MM.1S (cell line): Measurements from ENCODE around the gene OR2A25.

ENCODE experiments used
- DNase-seq: peaks from one replicate; pipeline ENCODE4 v3.0.0-alpha.2; 2015
- H2AFZ ChIP-seq: fragments of 300-600 bp; sonication (generic); 2 replicates; pipeline ENCODE4 v1.6.0; 2016; ENCODE audit warnings: antibody characterized with exemption, low read length
- H3F3A ChIP-seq: fragments of 300-600 bp; sonication (generic); 2 replicates; pipeline ENCODE4 v1.6.1; 2016; ENCODE audit warnings: mild to moderate bottlenecking, antibody characterized with exemption, low read length, moderate library complexity, mixed read lengths; ENCODE audit not compliant: insufficient read depth
- H3K27ac ChIP-seq: fragments of 300-600 bp; sonication (generic); 2 replicates; pipeline ENCODE4 v1.5.1; 2016; ENCODE audit warnings: mild to moderate bottlenecking, low read length
- H3K27me3 ChIP-seq: fragments of 300-600 bp; sonication (generic); replicated peaks from 2 replicates; pipeline ENCODE4 v1.6.0; 2016; ENCODE audit warnings: low read length; ENCODE audit not compliant: insufficient read depth
- H3K36me3 ChIP-seq: fragments of 300-600 bp; sonication (generic); replicated peaks from 2 replicates; pipeline ENCODE4 v1.6.1; 2016; ENCODE audit warnings: mild to moderate bottlenecking, low read length, mixed read lengths; ENCODE audit not compliant: insufficient read depth
- H3K4me1 ChIP-seq: fragments of 300-600 bp; sonication (generic); 2 replicates; pipeline ENCODE4 v1.6.1; 2016; ENCODE audit warnings: low read length, mixed read lengths
- H3K4me2 ChIP-seq: fragments of 300-600 bp; sonication (generic); 2 replicates; pipeline ENCODE4 v1.6.0; 2016; ENCODE audit warnings: low read depth, low read length
- H3K4me3 ChIP-seq: fragments of 300-600 bp; sonication (generic); 2 replicates; pipeline ENCODE4 v1.5.1; 2016; ENCODE audit warnings: low read length, mixed read lengths
- H3K79me2 ChIP-seq: fragments of 300-600 bp; sonication (generic); 2 replicates; pipeline ENCODE4 v1.6.1; 2016; ENCODE audit warnings: mixed run types, low read length, mixed read lengths
- H3K9ac ChIP-seq: fragments of 300-600 bp; sonication (generic); 2 replicates; pipeline ENCODE4 v1.6.1; 2016; ENCODE audit warnings: low read length, mixed read lengths
- H3K9me2 ChIP-seq: fragments of 300-600 bp; sonication (generic); replicated peaks from 2 replicates; pipeline ENCODE4 v1.6.1; 2016; ENCODE audit warnings: mild to moderate bottlenecking, low read length, mixed read lengths; ENCODE audit not compliant: insufficient read depth
- H3K9me3 ChIP-seq: fragments of 300-600 bp; sonication (generic); replicated peaks from 2 replicates; pipeline ENCODE4 v1.6.1; 2016; ENCODE audit warnings: mild to moderate bottlenecking, low read length, mixed read lengths; ENCODE audit not compliant: insufficient read depth
- H4K20me1 ChIP-seq: fragments of 300-600 bp; sonication (generic); 2 replicates; pipeline ENCODE4 v1.6.1; 2016; ENCODE audit warnings: mild to moderate bottlenecking, low read length, moderate library complexity, mixed read lengths; ENCODE audit not compliant: insufficient read depth
- CTCF ChIP-seq: fragments of 300-600 bp; sonication (generic); IDR thresholded peaks from 2 replicates; pipeline ENCODE4 v1.5.1; 2016; ENCODE audit warnings: antibody characterized with exemption, low read length, mixed read lengths
- EZH2 ChIP-seq: fragments of 300-600 bp; sonication (generic); optimal IDR thresholded peaks from 2 replicates; pipeline ENCODE3; 2017; ENCODE audit warnings: low read depth, mild to moderate bottlenecking, antibody characterized with exemption, low read length, mixed read lengths
- EZH2phosphoT487 ChIP-seq: fragments of 300-600 bp; sonication (generic); IDR thresholded peaks from 2 replicates; pipeline ENCODE4 v1.6.1; 2018; ENCODE audit warnings: antibody characterized with exemption, low read length

Gene OR2A25

GRCh38 chr7:144090667-144091066, 21.1 kb downstream of the OR2A25 start:
- no peak overlapping the region for H3K27ac ChIP-seq
- H3K9me2 ChIP-seq: no peaks in the 10 kb centered on the region
- H3K79me2 ChIP-seq: no peaks in the 10 kb centered on the region
- H3K36me3 ChIP-seq: no peaks in the 10 kb centered on the region
- H3K9ac ChIP-seq: no peak overlapping the region
- H2AFZ ChIP-seq: no peak overlapping the region
- no peaks in the 10 kb centered on the region for H3K9me3 ChIP-seq
- no peaks in the 10 kb centered on the region for H3K27me3 ChIP-seq
- H3F3A ChIP-seq: no peaks in the 10 kb centered on the region
- no peak overlapping the region for H3K4me3 ChIP-seq
- no peak for DNase-seq
- H3K4me1 ChIP-seq: no peaks in the 10 kb centered on the region
- H4K20me1 ChIP-seq: no peaks in the 10 kb centered on the region
- no peak for TF ChIP-seq EZH2phosphoT487
- TF ChIP-seq CTCF: no peak
- TF ChIP-seq EZH2: no peak
- H3K4me2 ChIP-seq: no peak overlapping the region

DNA sequence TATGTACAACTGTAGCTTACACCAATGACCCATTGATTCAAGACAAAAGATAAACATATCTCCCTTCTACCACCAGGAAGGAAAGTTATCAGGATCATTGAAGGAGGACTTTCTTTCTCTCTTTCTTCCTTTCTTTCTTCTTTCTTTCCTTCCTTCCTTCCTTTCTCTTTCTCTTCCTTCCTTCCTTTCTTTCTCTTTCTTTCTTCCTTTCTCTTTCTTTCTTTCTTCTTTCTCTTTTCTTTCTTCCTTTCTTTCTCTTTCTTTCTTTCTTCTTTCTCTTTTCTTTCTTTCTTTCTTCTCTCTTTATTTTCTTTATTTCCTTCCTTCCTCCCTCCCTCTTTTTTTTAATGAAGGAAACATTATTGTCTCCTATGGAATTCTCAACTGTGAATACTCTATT, 29.2 kb downstream of the OR2A25 start:
- no peaks in the 10 kb centered on the region for H3K36me3 ChIP-seq
- no peak overlapping the region for H3K27ac ChIP-seq
- TF ChIP-seq CTCF (no peak), EZH2phosphoT487 (no peak), EZH2 (no peak)

DNA sequence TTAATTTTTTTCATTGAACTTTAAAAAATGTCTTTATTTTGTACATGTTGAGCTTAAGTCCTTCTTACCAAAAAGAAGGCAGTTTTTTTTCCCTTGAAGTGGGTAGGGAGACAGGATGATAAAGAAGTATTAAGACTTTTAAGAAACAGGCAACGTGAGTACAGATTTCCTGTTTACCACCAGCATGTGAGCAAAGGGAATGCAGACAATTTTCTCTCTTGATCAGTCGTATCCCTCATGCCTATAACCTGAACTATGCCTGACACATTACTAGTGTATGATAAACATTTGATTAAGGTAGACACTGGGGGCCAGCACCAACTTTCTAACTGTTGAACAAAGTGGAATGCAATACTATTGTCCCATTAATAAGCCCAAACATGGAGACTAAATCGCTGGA, 31.0 kb downstream of the OR2A25 start:
- Histone ChIP-seq H3F3A (no peaks in the 10 kb centered on the region), H3K4me3 (no peak overlapping the region), H3K4me2 (no peak overlapping the region), H3K4me1 (no peaks in the 10 kb centered on the region), H3K9ac (no peak overlapping the region), H3K9me2 (no peaks in the 10 kb centered on the region), H3K36me3 (no peaks in the 10 kb centered on the region), H3K27ac (no peak overlapping the region), H3K9me3 (no peaks in the 10 kb centered on the region), H4K20me1 (no peaks in the 10 kb centered on the region), H3K27me3 (no peaks in the 10 kb centered on the region), H3K79me2 (no peaks in the 10 kb centered on the region), H2AFZ (no peak overlapping the region)
- DNase-seq: no peak
- TF ChIP-seq EZH2phosphoT487: no peak
- no peak for TF ChIP-seq EZH2
- no peak for TF ChIP-seq CTCF

More for the DNA sequence above, 29.2 kb downstream of the OR2A25 start:
- H3K4me1 ChIP-seq: no peaks in the 10 kb centered on the region
- DNase-seq: no peak
- no peak overlapping the region for H3K4me3 ChIP-seq
- no peak overlapping the region for H3K4me2 ChIP-seq
- H3K79me2 ChIP-seq: no peaks in the 10 kb centered on the region
- no peaks in the 10 kb centered on the region for H4K20me1 ChIP-seq
- H3K27me3 ChIP-seq: no peaks in the 10 kb centered on the region
- H3K9me3 ChIP-seq: no peaks in the 10 kb centered on the region
- no peaks in the 10 kb centered on the region for H3F3A ChIP-seq
- no peak overlapping the region for H2AFZ ChIP-seq
- H3K9me2 ChIP-seq: no peaks in the 10 kb centered on the region
- no peak overlapping the region for H3K9ac ChIP-seq

- Histone ChIP-seq H3K4me2 (no peak overlapping the region), H3K9ac (no peak overlapping the region), H3K9me2 (no peaks in the 10 kb centered on the region), H3K4me1 (no peaks in the 10 kb centered on the region), H4K20me1 (no peaks in the 10 kb centered on the region), H3K36me3 (no peaks in the 10 kb centered on the region), H3K4me3 (no peak overlapping the region), H3K79me2 (no peaks in the 10 kb centered on the region), H3F3A (no peaks in the 10 kb centered on the region), H2AFZ (no peak overlapping the region), H3K9me3 (no peaks in the 10 kb centered on the region), H3K27ac (no peak overlapping the region), H3K27me3 (no peaks in the 10 kb centered on the region)
- DNase-seq: no peak
- TF ChIP-seq CTCF (no peak), EZH2phosphoT487 (no peak), EZH2 (no peak)
Measured at GRCh38 chr7:144102041-144102440, 32.4 kb downstream of the OR2A25 start.
